ENCODE measurements around the gene CAPS.
A peak's percentile ranks its signal among the peaks of the same experiment; 100 is the strongest.
"Not testable (repeated sequence)": the region's sequence is repeated elsewhere in the genome, so short reads cannot be mapped to it uniquely, and the experiment has no call there.

The CAPS gene

DNA sequence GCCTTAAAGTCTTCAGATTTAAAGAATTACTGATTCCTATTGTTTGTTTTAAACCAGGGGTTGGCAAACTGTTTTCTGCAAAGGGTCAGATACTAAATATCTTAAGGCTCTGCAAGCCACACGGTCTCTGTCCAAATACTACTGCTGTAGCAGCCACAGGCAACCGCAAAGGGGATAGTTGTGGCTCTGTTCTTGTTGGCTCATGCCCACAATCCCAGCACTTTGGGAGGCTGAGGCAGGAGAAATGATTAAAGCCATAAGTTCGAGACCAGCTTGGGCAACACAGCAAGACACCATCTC is 41.5 kb downstream of the CAPS start:
- no peak for DNase-seq (ENCODE audit: low read depth in 1 of 2, low spot score in 1 of 2)

DNA sequence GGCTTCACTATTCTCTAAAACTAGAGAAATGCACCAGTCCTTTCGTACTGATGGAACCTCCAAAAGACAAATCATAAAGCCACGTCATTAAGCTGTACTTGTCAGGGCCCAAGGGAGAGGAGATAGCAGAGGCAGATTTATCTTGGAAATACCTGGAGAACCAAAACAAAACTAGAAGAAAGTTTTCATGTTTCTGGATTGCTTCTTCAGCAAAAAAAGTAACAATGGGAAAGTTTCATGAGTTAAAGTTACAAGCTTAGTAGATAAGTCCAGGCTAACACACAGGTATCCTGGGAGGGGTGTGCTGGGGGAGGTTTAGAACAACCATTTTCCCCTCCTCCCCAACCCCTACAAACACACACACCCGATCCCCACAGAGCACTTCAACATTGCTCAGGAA is 42.3 kb downstream of the CAPS start:
- no peak for DNase-seq (ENCODE audit: low read depth in 1 of 2, low spot score in 1 of 2)

DNA sequence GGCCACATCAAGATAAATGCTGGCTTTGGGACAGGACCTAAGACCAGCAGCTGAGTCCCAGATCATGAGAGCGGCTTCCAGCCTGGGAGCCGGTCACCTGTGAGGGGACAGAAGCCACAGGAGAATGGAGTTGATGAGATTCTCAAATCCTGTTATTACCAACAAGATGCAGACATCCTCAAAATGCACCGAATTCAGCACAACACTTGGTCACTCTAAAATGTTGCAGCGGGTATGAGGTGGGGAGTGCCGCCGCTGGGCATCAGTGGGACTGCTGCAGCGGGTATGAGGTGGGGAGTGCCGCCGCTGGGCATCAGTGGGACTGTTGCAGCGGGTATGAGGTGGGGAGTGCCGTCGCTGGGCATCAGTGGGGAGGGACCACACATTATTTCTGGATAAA is 42.7 kb downstream of the CAPS start:
- DNase-seq (ENCODE audit: low read depth in 1 of 2, low spot score in 1 of 2), result no peak

GRCh38 chr19:5957170-5957569 is 43.1 kb downstream of the CAPS start:
- no peak for DNase-seq (ENCODE audit: low read depth in 1 of 2, low spot score in 1 of 2)

DNA sequence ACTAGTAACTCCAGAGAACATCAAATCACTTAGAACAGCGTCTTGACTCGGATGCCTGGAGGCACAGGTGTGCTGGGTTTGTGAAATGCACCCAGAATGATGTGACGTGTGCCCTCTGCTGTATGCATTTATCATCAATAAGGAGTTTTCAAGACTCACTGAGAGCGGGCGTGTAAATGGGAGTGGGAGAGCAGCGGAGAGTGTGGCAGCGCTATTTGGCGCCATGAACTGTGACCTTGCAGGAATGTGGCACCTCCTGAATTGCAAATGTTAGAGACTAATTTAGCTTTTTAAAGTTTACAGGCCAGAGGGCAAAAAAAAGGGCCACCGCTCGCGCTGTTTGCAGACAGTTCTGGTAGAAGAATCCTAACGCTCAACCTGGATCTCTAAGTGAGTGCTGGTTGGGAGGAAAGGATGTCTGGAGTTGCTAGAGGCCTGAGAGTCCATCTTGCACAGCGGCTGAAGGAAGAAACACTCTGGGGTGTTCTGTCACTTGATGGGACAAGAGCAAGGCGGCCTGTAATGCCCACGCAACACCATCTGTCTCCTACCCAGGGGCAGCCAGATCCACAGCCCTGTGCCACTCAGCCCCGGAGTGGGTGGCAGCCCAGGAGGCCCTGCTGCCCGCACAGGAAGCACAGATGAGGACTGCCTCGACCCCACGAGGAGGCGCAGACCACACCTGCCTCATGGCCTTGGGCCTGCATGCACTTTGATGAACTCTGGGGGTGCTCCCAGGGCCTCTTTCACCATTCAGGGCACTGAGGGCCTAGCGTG is 44.2 kb downstream of the CAPS start:
- DNase-seq (ENCODE audit: low read depth in 1 of 2, low spot score in 1 of 2), result no peak

DNA sequence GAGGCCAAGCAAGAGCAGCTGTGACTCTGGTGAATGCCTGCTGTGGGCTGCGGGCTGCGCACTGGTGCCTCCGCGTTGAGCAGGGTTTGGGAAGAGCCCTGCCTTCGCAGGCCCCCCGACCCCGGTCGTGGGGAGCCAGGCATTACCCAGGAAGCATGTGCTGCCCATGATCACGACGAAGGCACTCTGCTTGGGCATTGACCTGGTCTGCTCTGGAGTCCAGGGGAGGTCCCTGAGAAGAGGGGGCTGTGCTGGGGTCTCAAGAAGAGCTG is 44.7 kb downstream of the CAPS start:
- DNase-seq (ENCODE audit: low read depth in 1 of 2, low spot score in 1 of 2), result no peak

DNA sequence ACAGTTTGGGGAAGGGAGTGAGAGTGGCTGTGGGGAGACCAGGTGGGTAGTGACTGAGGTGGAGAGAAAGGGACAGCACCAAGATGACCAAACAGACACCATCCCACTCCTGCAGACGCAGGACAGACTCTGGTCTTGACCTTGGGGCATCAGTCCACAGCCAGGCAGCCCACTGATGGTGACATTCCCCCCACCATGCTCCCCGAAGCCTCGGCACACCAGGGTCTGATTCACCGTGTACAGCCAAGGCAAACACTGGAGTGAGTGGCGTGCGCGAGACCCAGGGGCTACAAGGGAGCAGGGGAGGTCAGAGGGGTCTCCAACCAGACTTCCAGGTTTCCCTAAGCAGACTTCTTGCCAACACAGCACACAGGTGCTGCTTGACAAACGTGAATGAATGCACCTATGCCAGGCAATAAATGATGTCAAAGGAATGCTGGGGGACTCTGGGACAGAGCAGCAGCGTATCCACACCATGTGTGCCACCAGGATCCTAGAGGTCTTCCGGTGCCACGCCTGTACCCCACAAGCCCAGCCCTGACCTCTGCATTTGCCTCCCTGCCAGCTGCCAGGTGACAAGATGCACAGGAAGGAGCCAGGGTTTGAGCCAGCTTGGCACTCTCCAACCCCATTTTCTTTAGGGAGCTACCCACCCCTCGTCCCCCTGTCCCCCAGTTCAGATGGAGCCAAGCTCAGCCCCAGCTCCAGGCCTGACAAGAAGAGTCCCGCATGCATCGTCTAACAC is 45.4 kb downstream of the CAPS start:
- no peak for DNase-seq (ENCODE audit: low read depth in 1 of 2, low spot score in 1 of 2)

DNA sequence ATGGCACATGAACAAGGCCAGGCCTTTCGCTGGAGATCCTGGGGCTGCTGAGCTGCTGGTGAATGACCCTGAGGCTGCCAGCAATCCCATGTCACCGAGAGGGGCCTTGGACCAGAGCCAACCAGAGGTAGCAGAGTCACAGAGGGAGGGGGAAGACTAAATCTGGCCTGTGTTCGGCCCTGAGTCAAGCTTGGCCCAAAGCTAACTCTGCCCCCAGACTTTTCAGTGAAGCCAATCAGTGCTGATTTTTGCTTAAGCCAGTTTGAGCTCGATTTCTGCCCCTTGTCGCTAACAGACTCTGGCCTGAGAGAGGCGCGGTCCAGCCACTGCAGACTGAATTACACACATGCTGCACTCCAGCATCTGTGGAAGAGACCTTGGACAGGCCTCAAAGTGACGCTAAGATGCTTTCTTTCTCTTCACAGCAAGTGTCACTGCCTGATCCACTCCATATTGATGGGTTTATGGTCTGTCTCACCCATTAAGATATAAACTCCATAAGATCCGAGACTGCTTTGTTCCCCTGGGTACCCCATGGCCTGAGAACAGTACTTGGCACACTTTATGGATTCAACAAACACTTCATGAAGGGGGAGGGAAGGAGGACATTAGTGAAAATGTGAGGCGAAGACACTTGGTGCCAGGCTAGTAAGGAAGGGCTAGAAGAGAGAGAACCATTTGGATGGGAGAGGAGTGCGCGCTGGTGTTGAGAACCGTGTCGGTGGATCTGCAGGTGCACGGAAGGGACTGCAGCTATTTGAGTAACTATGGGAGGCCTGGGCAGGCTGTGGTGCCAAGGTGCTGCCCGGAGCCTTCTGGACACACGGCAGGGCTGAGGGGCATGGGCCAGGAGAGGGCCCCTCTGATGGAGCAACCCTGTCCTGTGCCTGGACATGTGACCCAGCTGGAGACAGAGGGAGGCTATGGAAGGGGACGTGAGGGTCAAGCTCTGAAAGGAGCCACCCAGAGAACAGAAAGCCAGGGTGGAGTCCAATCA is 46.2 kb downstream of the CAPS start:
- DNase-seq (ENCODE audit: low read depth in 1 of 2, low spot score in 1 of 2), result no peak

GRCh38 chr19:5961641-5961968 is 47.6 kb downstream of the CAPS start:
- DNase-seq (ENCODE audit: low read depth in 1 of 2, low spot score in 1 of 2), result not testable (repeated sequence)

DNA sequence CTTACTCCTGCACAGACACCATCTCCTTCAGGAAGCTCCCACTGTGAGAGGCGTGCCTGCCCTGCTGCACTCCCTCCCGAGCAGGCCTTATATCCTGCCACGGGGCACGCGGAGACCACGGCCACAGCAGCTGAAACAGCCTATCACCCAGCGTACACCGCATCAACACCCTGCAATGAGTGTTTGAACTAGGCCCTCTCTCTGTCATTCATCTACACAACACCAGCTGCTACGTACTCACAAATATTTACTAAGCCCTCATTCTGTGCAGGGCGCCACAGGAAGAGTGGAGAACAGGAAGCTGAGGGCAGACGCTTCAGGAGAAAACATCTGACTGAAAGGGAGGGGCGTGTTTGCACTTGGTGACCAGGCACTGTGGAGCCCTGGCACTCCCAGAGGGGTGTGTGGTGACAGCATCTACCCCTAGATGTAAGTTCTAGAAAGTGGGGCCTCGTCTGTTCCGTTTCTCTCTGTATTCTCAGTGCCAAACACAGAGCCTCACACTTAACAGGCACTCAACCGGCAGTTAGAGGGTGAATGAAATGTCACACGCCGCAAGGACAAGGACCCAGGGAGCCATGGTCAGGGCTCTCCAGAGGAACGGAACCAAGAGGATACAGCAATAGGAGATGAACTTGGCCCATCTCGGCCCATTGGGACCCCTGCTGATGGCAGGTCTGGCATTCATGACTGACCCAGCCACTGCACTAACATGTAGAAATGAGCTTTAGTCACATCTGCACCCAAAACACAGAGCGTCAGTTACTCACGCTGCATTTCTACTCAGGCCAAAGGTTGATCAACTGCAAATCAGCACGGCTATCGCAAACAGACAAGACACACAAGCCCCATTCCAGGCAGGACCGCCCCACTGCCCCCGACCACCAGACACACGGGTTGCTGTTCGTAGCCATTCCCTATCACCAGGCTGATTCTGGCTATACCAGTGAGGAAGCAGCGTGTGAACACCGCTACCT is 48.2 kb downstream of the CAPS start:
- peak in 1 of 2 donors; percentile 63 for DNase-seq (ENCODE audit: low read depth in 1 of 2, low spot score in 1 of 2)

DNA sequence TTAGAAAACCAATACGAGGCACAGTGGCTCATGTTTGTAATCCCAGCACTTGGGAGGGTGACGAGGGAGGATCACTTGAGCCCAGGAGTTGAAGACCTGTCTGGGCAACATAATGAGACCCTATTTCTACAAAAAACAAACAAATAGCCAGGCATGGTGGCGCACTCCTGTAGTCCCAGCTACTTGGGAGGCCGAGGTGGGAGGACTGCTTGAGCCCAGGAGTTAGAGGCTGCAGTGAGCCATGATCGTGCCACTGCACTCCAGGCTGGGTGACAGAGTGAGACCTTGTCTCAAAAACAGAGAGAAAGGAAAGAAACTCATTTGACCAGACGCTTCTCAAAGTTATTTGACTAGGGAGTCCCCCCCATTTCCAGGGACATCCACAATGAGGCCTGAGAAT is 49.2 kb downstream of the CAPS start:
- DNase-seq (ENCODE audit: low read depth in 1 of 2, low spot score in 1 of 2), result not testable (repeated sequence)

GRCh38 chr19:5963855-5964254 is 49.8 kb downstream of the CAPS start:
- no peak for DNase-seq (ENCODE audit: low read depth in 1 of 2, low spot score in 1 of 2)

DNA sequence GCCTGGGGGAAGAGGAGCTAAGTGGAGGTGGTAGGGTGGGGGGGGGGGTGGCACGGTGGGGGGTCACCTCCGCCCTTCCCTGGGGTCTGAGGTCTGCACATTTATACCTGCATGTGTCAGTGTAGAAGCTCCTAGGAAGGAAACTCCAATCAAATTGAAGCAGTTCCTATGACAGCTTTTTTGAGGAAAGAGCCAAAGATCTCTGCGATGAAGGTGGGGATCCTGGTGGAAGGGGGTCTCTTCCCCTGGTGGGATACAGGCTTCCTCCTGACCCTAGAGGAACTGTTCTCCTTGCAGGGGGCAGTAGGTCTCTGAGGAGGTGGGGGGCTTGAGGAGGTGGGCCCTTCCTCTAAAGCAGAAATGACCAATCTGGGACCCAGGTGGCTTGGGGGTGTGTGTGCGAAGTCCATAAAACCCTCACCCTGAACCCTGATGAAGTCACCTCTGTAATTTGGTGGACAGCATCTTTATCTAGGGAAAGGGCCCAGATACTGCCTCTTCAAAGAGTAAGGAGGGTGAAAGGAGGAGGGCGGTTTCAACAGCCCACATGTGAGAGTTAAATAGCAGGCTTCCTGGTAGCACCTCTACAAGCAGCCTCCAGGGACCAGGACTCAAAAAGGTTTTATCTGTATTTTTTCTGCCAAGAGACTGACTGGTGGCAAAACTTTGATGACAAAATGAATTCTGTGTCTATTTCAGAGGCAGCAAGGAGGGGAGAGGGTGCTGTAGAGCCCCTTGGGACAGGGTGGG is 50.9 kb downstream of the CAPS start:
- no peak for DNase-seq (ENCODE audit: low read depth in 1 of 2, low spot score in 1 of 2)

Data from stimulated activated CD4-positive, alpha-beta T cell treated with anti-CD3 and anti-CD28 coated beads, Interleukin-15, amount 100 ng/mL, for 1 hour (primary cell).